ENCODE measurements around the gene CACNA1C. TPM values are rescaled to one million over a fixed set of nuclear protein-coding genes. Genes with fewer than 3 reads are reported as not detected.

Gene CACNA1C
- total and polyA plus RNA-seq, 10 of the 15 experiments (the other 5 are each of a cell fraction or from before 2014, with no cell fraction given), result under 0.01 to 0.15 (median 0.09) TPM; not detected in 5

GRCh38 chr12:2627835-2628191 is 575.0 kb downstream of the CACNA1C start:
- FAIRE-seq (no peak), DNase-seq (ENCODE audit: low read depth, low spot score) (no peak), ATAC-seq (no peak; the same call in 2 of the 3 replicates)
- Histone ChIP-seq H3K9ac (ENCODE audit: control insufficient read depth, insufficient read depth, low read length) (no peak overlapping the region), H3K79me2 (ENCODE audit: control insufficient read depth, insufficient read depth, low read length) (no peaks in the 10 kb centered on the region), H3K27ac (ENCODE audit: control insufficient read depth, insufficient read depth) (no peak overlapping the region), H3K27me3 (replicated peaks in 1 of 2; ENCODE audit: control insufficient read depth in 2 of 2, insufficient read depth in 2 of 2, low read length in 1 of 2) (peaks cover 0 to 6% of the 10 kb centered on the region in 2 experiments; a peak in 2 of 4 replicates), H3K4me2 (ENCODE audit: control insufficient read depth, insufficient read depth) (no peak overlapping the region), H3K4me3 (no peak overlapping the region), H3K36me3 (ENCODE audit: control insufficient read depth in 2 of 2, insufficient read depth in 2 of 2, low read length in 1 of 2) (no peaks in the 10 kb centered on the region), H3K4me1 (ENCODE audit: control insufficient read depth, insufficient read depth, low read length) (no peaks in the 10 kb centered on the region), H4K20me1 (ENCODE audit: control insufficient read depth, insufficient read depth) (no peaks in the 10 kb centered on the region), H3K9me3 (replicated peaks; ENCODE audit: control insufficient read depth, insufficient read depth, low read length) (no peaks in the 10 kb centered on the region), H2AFZ (ENCODE audit: control insufficient read depth, low read depth, low read length) (no peak overlapping the region)
- ChIA-PET RAD21 (ENCODE audit: unreplicated experiment) (no interaction called here), CTCF (no interaction called here), SMC1A (ENCODE audit: uncharacterized antibody, unreplicated experiment) (no interaction called here), POLR2A (no interaction called here)
- in situ Hi-C loops (cut with MboI) (no loop called here), intact Hi-C loops (cut with micrococcal nuclease; ENCODE audit: unreplicated experiment) (no loop called here)
- TF ChIP-seq ESRRA (IDR thresholded peaks at IDR 0.05; ENCODE audit: low read length) (no peak), MYC (IDR thresholded peaks at IDR 0.05; ENCODE audit: insufficient read depth, insufficient read length, insufficient replicate concordance, low read length, severe bottlenecking) (no peak), RB1 (IDR thresholded peaks at IDR 0.05; ENCODE audit: borderline replicate concordance) (no peak), ELK1 (IDR thresholded peaks at IDR 0.05; ENCODE audit: low read depth, low read length) (no peak), RAD51 (IDR thresholded peaks at IDR 0.05) (no peak), SIX5 (IDR thresholded peaks at IDR 0.05; ENCODE audit: low read depth, low read length, severe bottlenecking) (no peak), POLR2AphosphoS2 (IDR thresholded peaks at IDR 0.05; ENCODE audit: low read depth, low read length) (no peak), GATAD2B (conservative IDR thresholded peaks at IDR 0.05; ENCODE audit: low read depth) (no peak), ZZZ3 (IDR thresholded peaks at IDR 0.05; ENCODE audit: control insufficient read depth, insufficient read length, low read depth) (no peak), SUPT20H (IDR thresholded peaks at IDR 0.05; ENCODE audit: borderline replicate concordance, control insufficient read depth, low read depth, low read length) (no peak), SMAD1 (IDR thresholded peaks at IDR 0.05; ENCODE audit: low read depth, partially characterized antibody) (no peak), REST (IDR thresholded peaks at IDR 0.05; ENCODE audit: low read depth, low read length) (no peak), PAX8 (IDR thresholded peaks at IDR 0.05) (no peak), NFIC (IDR thresholded peaks at IDR 0.05; ENCODE audit: low read depth, low read length) (no peak)
- 25% methylated on average over 9 of the region's 11 CpGs for WGBS (ENCODE audit: insufficient coverage, insufficient replicate concordance, low lambda C conversion rate, missing lambda C conversion rate)
- BruUV-seq (replicated peaks), result no TSS peak

Measured in GM12878 (cell line).